ENCODE measurements around the gene CLEC7A. TPM values are rescaled to one million over a fixed set of nuclear protein-coding genes. Genes with fewer than 3 reads are reported as not detected.

Gene CLEC7A
- total RNA-seq, 1 experiment from 2014 or later, result 0.40 TPM

- POLR2A ChIA-PET (ENCODE audit: unreplicated experiment), result no interaction called here
- no peaks in the 10 kb centered on the region for H3K9me2 ChIP-seq (replicated peaks; ENCODE audit: low read length)
- intact Hi-C loops (cut with micrococcal nuclease), result no loop called here
- no peaks in the 10 kb centered on the region for H3K4me1 ChIP-seq (ENCODE audit: insufficient read depth, low read length)
- no peak within 1 kb of the TSS for H3K9ac ChIP-seq (ENCODE audit: low read length)
- CTCF ChIA-PET, result interaction anchor here (0.7 kb wide), 1 partner anchor 19 kb away, joined by 3 read pairs; no protein-coding TSS in a partner anchor
- no peaks in the 10 kb centered on the region for H3F3A ChIP-seq (ENCODE audit: low read length, unreplicated experiment)
- H4K20me1 ChIP-seq (ENCODE audit: low read length), result no peaks in the 10 kb centered on the region
- no peaks in the 10 kb centered on the region for H3K27me3 ChIP-seq (ENCODE audit: low read length)
- H3K4me2 ChIP-seq (ENCODE audit: low read length), result no peak within 1 kb of the TSS
- no peaks in the 10 kb centered on the region for H3K9me3 ChIP-seq (ENCODE audit: low read length)
- H3K27ac ChIP-seq (ENCODE audit: low read length), result no peak within 1 kb of the TSS
- H3K36me3 ChIP-seq (ENCODE audit: low read depth, low read length), result no peaks in the 10 kb centered on the region
- no peak within 1 kb of the TSS for H3K4me3 ChIP-seq (ENCODE audit: low read length)
- no peak for TF ChIP-seq EZH2 (IDR thresholded peaks at IDR 0.05; ENCODE audit: low read length, unreplicated experiment)
- no peak for TF ChIP-seq CTCF (conservative IDR thresholded peaks at IDR 0.05; ENCODE audit: low read depth, low read length)
- no peak for TF ChIP-seq EZH2phosphoT487 (IDR thresholded peaks at IDR 0.05; ENCODE audit: borderline replicate concordance, low read length)
- no peak within 1 kb of the TSS for H2AFZ ChIP-seq (ENCODE audit: low read length)
- DNase-seq, result no peak
- no peaks in the 10 kb centered on the region for H3K79me2 ChIP-seq (ENCODE audit: low read length)
- ATAC-seq, result no peak
- no TSS peak for BruUV-seq (replicated peaks)
These were observed 42.2 kb upstream of the CLEC7A start, which contains the start of gene OLR1 for GRCh38 chr12:10171973-10172728. OLR1 (minus strand) TSS chr12:10172132; CDS start chr12:10172077, 55 bp downstream.

GRCh38 chr12:10170216-10170615 is 40.2 kb upstream of the CLEC7A start:
- Histone ChIP-seq H3F3A (ENCODE audit: low read length, unreplicated experiment) (no peaks in the 10 kb centered on the region), H3K4me1 (ENCODE audit: insufficient read depth, low read length) (no peaks in the 10 kb centered on the region), H3K9ac (ENCODE audit: low read length) (no peak overlapping the region), H3K4me2 (ENCODE audit: low read length) (no peak overlapping the region), H3K79me2 (ENCODE audit: low read length) (no peaks in the 10 kb centered on the region), H3K27ac (ENCODE audit: low read length) (no peak overlapping the region), H3K4me3 (ENCODE audit: low read length) (no peak overlapping the region), H3K36me3 (ENCODE audit: low read depth, low read length) (no peaks in the 10 kb centered on the region), H4K20me1 (ENCODE audit: low read length) (no peaks in the 10 kb centered on the region), H2AFZ (ENCODE audit: low read length) (no peak overlapping the region), H3K27me3 (ENCODE audit: low read length) (no peaks in the 10 kb centered on the region), H3K9me3 (ENCODE audit: low read length) (no peaks in the 10 kb centered on the region), H3K9me2 (replicated peaks; ENCODE audit: low read length) (no peaks in the 10 kb centered on the region)
- ChIA-PET POLR2A (ENCODE audit: unreplicated experiment) (no interaction called here), CTCF (no interaction called here)
- DNase-seq (peak; percentile 38), ATAC-seq (no peak)
- intact Hi-C loops (cut with micrococcal nuclease), result no loop called here
- TF ChIP-seq EZH2 (IDR thresholded peaks at IDR 0.05; ENCODE audit: low read length, unreplicated experiment) (no peak), EZH2phosphoT487 (IDR thresholded peaks at IDR 0.05; ENCODE audit: borderline replicate concordance, low read length) (no peak), CTCF (conservative IDR thresholded peaks at IDR 0.05; ENCODE audit: low read depth, low read length) (no peak)
- BruUV-seq (replicated peaks), result no TSS peak

- peak; percentile 38 for DNase-seq
- Histone ChIP-seq H3K4me1 (ENCODE audit: insufficient read depth, low read length) (no peaks in the 10 kb centered on the region), H3K27me3 (ENCODE audit: low read length) (no peaks in the 10 kb centered on the region), H3K9me3 (ENCODE audit: low read length) (no peaks in the 10 kb centered on the region), H3K4me3 (ENCODE audit: low read length) (no peak overlapping the region), H4K20me1 (ENCODE audit: low read length) (no peaks in the 10 kb centered on the region), H3K4me2 (ENCODE audit: low read length) (no peak overlapping the region), H3K27ac (ENCODE audit: low read length) (no peak overlapping the region), H3K36me3 (ENCODE audit: low read depth, low read length) (no peaks in the 10 kb centered on the region), H2AFZ (ENCODE audit: low read length) (no peak overlapping the region), H3K9me2 (replicated peaks; ENCODE audit: low read length) (no peaks in the 10 kb centered on the region), H3K9ac (ENCODE audit: low read length) (no peak overlapping the region), H3K79me2 (ENCODE audit: low read length) (no peaks in the 10 kb centered on the region), H3F3A (ENCODE audit: low read length, unreplicated experiment) (no peaks in the 10 kb centered on the region)
- BruUV-seq (replicated peaks), result no TSS peak
- TF ChIP-seq CTCF (conservative IDR thresholded peaks at IDR 0.05; ENCODE audit: low read depth, low read length) (no peak), EZH2phosphoT487 (IDR thresholded peaks at IDR 0.05; ENCODE audit: borderline replicate concordance, low read length) (no peak), EZH2 (IDR thresholded peaks at IDR 0.05; ENCODE audit: low read length, unreplicated experiment) (no peak)
- ChIA-PET CTCF (no interaction called here), POLR2A (ENCODE audit: unreplicated experiment) (interaction anchor here (0.7 kb wide), 1 partner anchor 451 kb away, joined by 3 read pairs; no protein-coding TSS in a partner anchor)
- intact Hi-C loops (cut with micrococcal nuclease), result no loop called here
- no peak for ATAC-seq
These were observed 39.1 kb upstream of the CLEC7A start for GRCh38 chr12:10169104-10169503.

Data from PC-3 (cell line).